ENCODE results near the gene FPGS. TPM values are rescaled to one million over a fixed set of nuclear protein-coding genes. Genes with fewer than 3 reads are reported as not detected.

The FPGS gene
- polyA plus RNA-seq, 1 donor (not counting 4 experiments of a cell fraction or from before 2014, with no cell fraction given) = 38.2 TPM

- no peaks in the 10 kb centered on the region for H3K79me2 ChIP-seq (ENCODE audit: control insufficient read depth, insufficient read depth, low read length)
- H2AFZ ChIP-seq (ENCODE audit: control insufficient read depth, low read length) = no peak overlapping the region
- H3K9me1 ChIP-seq (ENCODE audit: control insufficient read depth, extremely low read depth, insufficient read depth, low read length) = no peaks in the 10 kb centered on the region
- DNase-seq (ENCODE audit: low read depth, low spot score) (no peak), FAIRE-seq (no peak)
- no peaks in the 10 kb centered on the region for H3K9me3 ChIP-seq (ENCODE audit: control insufficient read depth, low read depth, low read length)
- no peak overlapping the region for H3K4me3 ChIP-seq (ENCODE audit: control insufficient read depth in 2 of 3, extremely low read depth in 1 of 3, insufficient read depth in 2 of 3, low read depth in 1 of 3, low read length in 3 of 3)
- no peak overlapping the region for H3K9ac ChIP-seq (ENCODE audit: control insufficient read depth, extremely low read depth, insufficient read depth, low read length)
- TF ChIP-seq EZH2 (IDR thresholded peaks at IDR 0.05; ENCODE audit: low read length) (no peak), CTCF (optimal IDR thresholded peaks at IDR 0.05 in 1 of 3, IDR thresholded peaks at IDR 0.05 in 1 of 3, conservative IDR thresholded peaks at IDR 0.05 in 1 of 3; ENCODE audit: extremely low read depth in 1 of 3, insufficient read depth in 2 of 3, low read length in 3 of 3) (peak in 2 of 3 experiments; percentile 33 to 55)
- no peaks in the 10 kb centered on the region for H3K4me1 ChIP-seq (ENCODE audit: control insufficient read depth, extremely low read depth, insufficient read depth, low read length)
- dilution Hi-C loops (cut with MboI; ENCODE audit: extremely low pct_ligation_motif_present, low sequenced_read_pairs) = no loop called here
- peaks cover 3% of the 10 kb centered on the region for H3K27me3 ChIP-seq (ENCODE audit: control insufficient read depth, extremely low read depth, insufficient read depth, low read length)
- no peaks in the 10 kb centered on the region for H4K20me1 ChIP-seq (ENCODE audit: control insufficient read depth, extremely low read depth, insufficient read depth, low read length)
- no peak overlapping the region for H3K27ac ChIP-seq (ENCODE audit: control insufficient read depth, insufficient read depth, low read length)
- H3K36me3 ChIP-seq (ENCODE audit: control insufficient read depth in 2 of 2, extremely low read depth in 1 of 2, insufficient read depth in 2 of 2, low read length in 2 of 2) = no peaks in the 10 kb centered on the region
- H3K4me2 ChIP-seq (ENCODE audit: control insufficient read depth, extremely low read depth, insufficient read depth, low read depth, low read length) = no peak overlapping the region
Measured at GRCh38 chr9:127763918-127764384, 38.7 kb upstream of the FPGS start.

GRCh38 chr9:127765418-127765817 is 37.3 kb upstream of the FPGS start:
- H3K4me2 ChIP-seq (ENCODE audit: control insufficient read depth, extremely low read depth, insufficient read depth, low read depth, low read length) = no peak overlapping the region
- H3K27me3 ChIP-seq (ENCODE audit: control insufficient read depth, extremely low read depth, insufficient read depth, low read length) = peaks cover 3% of the 10 kb centered on the region
- peaks cover 1% of the 10 kb centered on the region for H3K4me1 ChIP-seq (ENCODE audit: control insufficient read depth, extremely low read depth, insufficient read depth, low read length)
- H3K79me2 ChIP-seq (ENCODE audit: control insufficient read depth, insufficient read depth, low read length) = no peaks in the 10 kb centered on the region
- H3K4me3 ChIP-seq (ENCODE audit: control insufficient read depth in 2 of 3, extremely low read depth in 1 of 3, insufficient read depth in 2 of 3, low read depth in 1 of 3, low read length in 3 of 3) = no peak overlapping the region
- dilution Hi-C loops (cut with MboI; ENCODE audit: extremely low pct_ligation_motif_present, low sequenced_read_pairs) = no loop called here
- no peak overlapping the region for H3K27ac ChIP-seq (ENCODE audit: control insufficient read depth, insufficient read depth, low read length)
- H3K36me3 ChIP-seq (ENCODE audit: control insufficient read depth in 2 of 2, extremely low read depth in 1 of 2, insufficient read depth in 2 of 2, low read length in 2 of 2) = no peaks in the 10 kb centered on the region
- H4K20me1 ChIP-seq (ENCODE audit: control insufficient read depth, extremely low read depth, insufficient read depth, low read length) = no peaks in the 10 kb centered on the region
- no peak for FAIRE-seq
- H3K9ac ChIP-seq (ENCODE audit: control insufficient read depth, extremely low read depth, insufficient read depth, low read length) = no peak overlapping the region
- no peak overlapping the region for H2AFZ ChIP-seq (ENCODE audit: control insufficient read depth, low read length)
- no peak for TF ChIP-seq CTCF (optimal IDR thresholded peaks at IDR 0.05 in 1 of 3, IDR thresholded peaks at IDR 0.05 in 1 of 3, conservative IDR thresholded peaks at IDR 0.05 in 1 of 3; ENCODE audit: extremely low read depth in 1 of 3, insufficient read depth in 2 of 3, low read length in 3 of 3)
- TF ChIP-seq EZH2 (IDR thresholded peaks at IDR 0.05; ENCODE audit: low read length) = no peak
- no peaks in the 10 kb centered on the region for H3K9me3 ChIP-seq (ENCODE audit: control insufficient read depth, low read depth, low read length)
- H3K9me1 ChIP-seq (ENCODE audit: control insufficient read depth, extremely low read depth, insufficient read depth, low read length) = no peaks in the 10 kb centered on the region
- DNase-seq (ENCODE audit: low read depth, low spot score) = no peak
